Neural cell (in vitro differentiated cells): ENCODE data around the gene WDR93. TPM values are rescaled to one million over a fixed set of nuclear protein-coding genes. Genes with fewer than 3 reads are reported as not detected.

Source experiments
- H2AFZ ChIP-seq: fragments of 200-600, 300-800 bp; sonication (generic), shearing (Covaris generic); 2 replicates; pipeline ENCODE4 v1.6.0; 2014; ENCODE audit warnings: low read depth, mild to moderate bottlenecking, antibody characterized with exemption, low read length, moderate library complexity
- H3F3A ChIP-seq: fragments of 200-600 bp; shearing (Covaris generic); 2 replicates; pipeline ENCODE4 v1.6.1; 2016; ENCODE audit warnings: mild to moderate bottlenecking, moderate library complexity, mixed read lengths, antibody characterized with exemption, low read length; ENCODE audit not compliant: insufficient read depth, poor library complexity, severe bottlenecking
- H3K27ac ChIP-seq: fragments of 200-600, 300-800 bp; sonication (generic), shearing (Covaris generic); 2 replicates; pipeline ENCODE4 v1.5.1; 2014; ENCODE audit warnings: mild to moderate bottlenecking, low read length, moderate library complexity
- H3K27me3 ChIP-seq: fragments of 300-800, 200-600 bp; sonication (generic), shearing (Covaris generic); 2 replicates; pipeline ENCODE4 v1.6.0; 2014; ENCODE audit warnings: mild to moderate bottlenecking, low read depth, low read length, moderate library complexity; ENCODE audit not compliant: insufficient read depth
- H3K36me3 ChIP-seq: fragments of 300-800, 200-600 bp; sonication (generic), shearing (Covaris generic); 2 replicates; pipeline ENCODE4 v1.5.1; 2014; ENCODE audit warnings: mild to moderate bottlenecking, antibody characterized with exemption, low read length, moderate library complexity; ENCODE audit not compliant: insufficient read depth
- H3K4me2 ChIP-seq: fragments of 300-800, 200-600 bp; sonication (generic), shearing (Covaris generic); 2 replicates; pipeline ENCODE4 v1.6.0; 2014; ENCODE audit warnings: mild to moderate bottlenecking, low read length
- H3K4me3 ChIP-seq: fragments of 300-800, 200-600 bp; sonication (generic), shearing (Covaris generic); 2 replicates; pipeline ENCODE4 v1.5.1; 2014; ENCODE audit warnings: mild to moderate bottlenecking, low read length, moderate library complexity
- H3K79me2 ChIP-seq: fragments of 200-600 bp; shearing (Covaris generic); replicated peaks from 2 replicates; pipeline ENCODE4 v1.6.0; 2014; ENCODE audit warnings: mild to moderate bottlenecking, low read length, moderate library complexity; ENCODE audit not compliant: insufficient read depth
- H3K9ac ChIP-seq: fragments of 300-800, 200-600 bp; sonication (generic), shearing (Covaris generic); 2 replicates; pipeline ENCODE4 v1.6.1; 2016; ENCODE audit warnings: mild to moderate bottlenecking, low read length, mixed read lengths
- H3K9me2 ChIP-seq: fragments of 200-600 bp; shearing (Covaris generic); 2 replicates; pipeline ENCODE4 v1.6.1; 2016; ENCODE audit warnings: mild to moderate bottlenecking, low read length, mixed read lengths; ENCODE audit not compliant: insufficient read depth
- H3K9me3 ChIP-seq: fragments of 200-600, 300-800 bp; sonication (generic), shearing (Covaris generic); 2 replicates; pipeline ENCODE4 v1.6.1; 2016; ENCODE audit warnings: mild to moderate bottlenecking, mixed run types, low read length, moderate library complexity, mixed read lengths
- H4K20me1 ChIP-seq: fragments of 200-600 bp; shearing (Covaris generic); 2 replicates; pipeline ENCODE4 v1.6.1; 2016; ENCODE audit warnings: mild to moderate bottlenecking, mixed run types; ENCODE audit not compliant: insufficient read depth
- EP300 ChIP-seq: fragments of 450-650 bp; conservative IDR thresholded peaks from 2 replicates; pipeline ENCODE4 v1.6.1; 2014; ENCODE audit warnings: antibody characterized with exemption, mild to moderate bottlenecking, moderate library complexity; ENCODE audit not compliant: poor library complexity, severe bottlenecking
- EZH2 ChIP-seq: fragments of 200-600, 300-800 bp; shearing (Covaris generic), sonication (generic); IDR thresholded peaks from 2 replicates; pipeline ENCODE4 v1.6.1; 2014; ENCODE audit warnings: antibody characterized with exemption, low read length, borderline replicate concordance, mild to moderate bottlenecking; ENCODE audit not compliant: insufficient read depth, poor library complexity, severe bottlenecking
- MXI1 ChIP-seq: fragments of 450-650 bp; conservative IDR thresholded peaks from 2 replicates; pipeline ENCODE4 v1.6.1; 2014; ENCODE audit warnings: antibody characterized with exemption, mild to moderate bottlenecking; ENCODE audit not compliant: poor library complexity, severe bottlenecking
- POLR2AphosphoS5 ChIP-seq: IDR thresholded peaks from 2 replicates; pipeline ENCODE4 v1.6.1; 2012
- RAD21 ChIP-seq: fragments of 450-650 bp; conservative IDR thresholded peaks from 2 replicates; pipeline ENCODE4 v1.6.1; 2014; ENCODE audit warnings: antibody characterized with exemption, mild to moderate bottlenecking, moderate library complexity
- SMC3 ChIP-seq: fragments of 450-650 bp; conservative IDR thresholded peaks from 2 replicates; pipeline ENCODE4 v1.6.1; 2014; ENCODE audit warnings: antibody characterized with exemption, mild to moderate bottlenecking, moderate library complexity; ENCODE audit not compliant: poor library complexity
- TAF1 ChIP-seq: IDR thresholded peaks from 2 replicates; pipeline ENCODE4 v1.6.1; 2012; ENCODE audit warnings: low read depth
- polyA plus RNA-seq: library from polyadenylated mRNA; depleted of rRNA; stranded (reverse); fragments of >200 nt; gene quantifications from 2 replicates; pipeline ENCODE4 v1.2.3, GENCODE V29; 2014
- TF ChIP-seq, protein P1 (sequence below): fragments of 450-650 bp; IDR thresholded peaks from 2 replicates; pipeline ENCODE4 v1.5.1; 2014; ENCODE audit warnings: antibody characterized with exemption, mild to moderate bottlenecking, moderate library complexity; ENCODE audit not compliant: poor library complexity, severe bottlenecking
- TF ChIP-seq, protein P2 (sequence below): IDR thresholded peaks from 2 replicates; pipeline ENCODE4 v1.6.1; 2012; ENCODE audit warnings: borderline replicate concordance

Gene WDR93
- polyA plus RNA-seq, 1 donor from 2014 or later, result 0.41 TPM

DNA sequence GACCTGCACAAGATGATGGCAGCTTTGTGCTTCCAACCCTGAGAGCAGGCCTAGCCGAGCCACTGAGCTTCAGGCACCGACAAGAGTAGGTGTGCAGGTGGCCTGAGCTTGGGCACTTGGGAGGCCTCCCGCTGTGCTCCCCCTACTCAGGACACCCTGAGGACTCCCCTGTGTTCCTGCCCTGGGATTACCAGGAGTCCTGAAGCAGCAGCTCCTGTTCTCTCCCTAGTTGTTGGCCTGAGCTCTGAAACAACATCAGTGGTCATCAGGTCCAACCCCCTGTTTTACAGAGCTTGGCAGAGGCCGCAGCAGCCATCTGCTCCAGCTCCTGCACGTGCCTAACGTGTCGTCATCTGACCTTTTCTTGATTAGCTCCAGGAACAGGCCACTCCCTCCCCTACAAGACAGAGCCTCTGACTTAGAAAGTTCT is 77.5 kb downstream of the WDR93 start:
- H2AFZ ChIP-seq, result no peak overlapping the region
- TF ChIP-seq TAF1, result no peak
- TF ChIP-seq RAD21, result no peak
- TF ChIP-seq EP300, result no peak
- TF ChIP-seq, protein P1, sequence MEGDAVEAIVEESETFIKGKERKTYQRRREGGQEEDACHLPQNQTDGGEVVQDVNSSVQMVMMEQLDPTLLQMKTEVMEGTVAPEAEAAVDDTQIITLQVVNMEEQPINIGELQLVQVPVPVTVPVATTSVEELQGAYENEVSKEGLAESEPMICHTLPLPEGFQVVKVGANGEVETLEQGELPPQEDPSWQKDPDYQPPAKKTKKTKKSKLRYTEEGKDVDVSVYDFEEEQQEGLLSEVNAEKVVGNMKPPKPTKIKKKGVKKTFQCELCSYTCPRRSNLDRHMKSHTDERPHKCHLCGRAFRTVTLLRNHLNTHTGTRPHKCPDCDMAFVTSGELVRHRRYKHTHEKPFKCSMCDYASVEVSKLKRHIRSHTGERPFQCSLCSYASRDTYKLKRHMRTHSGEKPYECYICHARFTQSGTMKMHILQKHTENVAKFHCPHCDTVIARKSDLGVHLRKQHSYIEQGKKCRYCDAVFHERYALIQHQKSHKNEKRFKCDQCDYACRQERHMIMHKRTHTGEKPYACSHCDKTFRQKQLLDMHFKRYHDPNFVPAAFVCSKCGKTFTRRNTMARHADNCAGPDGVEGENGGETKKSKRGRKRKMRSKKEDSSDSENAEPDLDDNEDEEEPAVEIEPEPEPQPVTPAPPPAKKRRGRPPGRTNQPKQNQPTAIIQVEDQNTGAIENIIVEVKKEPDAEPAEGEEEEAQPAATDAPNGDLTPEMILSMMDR, result no peak
- no peak for TF ChIP-seq EZH2
- TF ChIP-seq POLR2AphosphoS5, result no peak
- TF ChIP-seq SMC3, result no peak
- no peak for TF ChIP-seq MXI1
- TF ChIP-seq, protein P2, sequence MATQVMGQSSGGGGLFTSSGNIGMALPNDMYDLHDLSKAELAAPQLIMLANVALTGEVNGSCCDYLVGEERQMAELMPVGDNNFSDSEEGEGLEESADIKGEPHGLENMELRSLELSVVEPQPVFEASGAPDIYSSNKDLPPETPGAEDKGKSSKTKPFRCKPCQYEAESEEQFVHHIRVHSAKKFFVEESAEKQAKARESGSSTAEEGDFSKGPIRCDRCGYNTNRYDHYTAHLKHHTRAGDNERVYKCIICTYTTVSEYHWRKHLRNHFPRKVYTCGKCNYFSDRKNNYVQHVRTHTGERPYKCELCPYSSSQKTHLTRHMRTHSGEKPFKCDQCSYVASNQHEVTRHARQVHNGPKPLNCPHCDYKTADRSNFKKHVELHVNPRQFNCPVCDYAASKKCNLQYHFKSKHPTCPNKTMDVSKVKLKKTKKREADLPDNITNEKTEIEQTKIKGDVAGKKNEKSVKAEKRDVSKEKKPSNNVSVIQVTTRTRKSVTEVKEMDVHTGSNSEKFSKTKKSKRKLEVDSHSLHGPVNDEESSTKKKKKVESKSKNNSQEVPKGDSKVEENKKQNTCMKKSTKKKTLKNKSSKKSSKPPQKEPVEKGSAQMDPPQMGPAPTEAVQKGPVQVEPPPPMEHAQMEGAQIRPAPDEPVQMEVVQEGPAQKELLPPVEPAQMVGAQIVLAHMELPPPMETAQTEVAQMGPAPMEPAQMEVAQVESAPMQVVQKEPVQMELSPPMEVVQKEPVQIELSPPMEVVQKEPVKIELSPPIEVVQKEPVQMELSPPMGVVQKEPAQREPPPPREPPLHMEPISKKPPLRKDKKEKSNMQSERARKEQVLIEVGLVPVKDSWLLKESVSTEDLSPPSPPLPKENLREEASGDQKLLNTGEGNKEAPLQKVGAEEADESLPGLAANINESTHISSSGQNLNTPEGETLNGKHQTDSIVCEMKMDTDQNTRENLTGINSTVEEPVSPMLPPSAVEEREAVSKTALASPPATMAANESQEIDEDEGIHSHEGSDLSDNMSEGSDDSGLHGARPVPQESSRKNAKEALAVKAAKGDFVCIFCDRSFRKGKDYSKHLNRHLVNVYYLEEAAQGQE, result no peak
- H3K27ac ChIP-seq, result no peak overlapping the region
- H3K4me2 ChIP-seq, result no peak overlapping the region
- H3K4me3 ChIP-seq, result no peak overlapping the region
- H3K79me2 ChIP-seq, result no peaks in the 10 kb centered on the region
- no peaks in the 10 kb centered on the region for H3K9me3 ChIP-seq
- H3F3A ChIP-seq, result no peaks in the 10 kb centered on the region
- H4K20me1 ChIP-seq, result no peaks in the 10 kb centered on the region
- H3K36me3 ChIP-seq, result no peaks in the 10 kb centered on the region
- H3K9me2 ChIP-seq, result no peaks in the 10 kb centered on the region
- H3K9ac ChIP-seq, result no peak overlapping the region
- no peaks in the 10 kb centered on the region for H3K27me3 ChIP-seq

DNA sequence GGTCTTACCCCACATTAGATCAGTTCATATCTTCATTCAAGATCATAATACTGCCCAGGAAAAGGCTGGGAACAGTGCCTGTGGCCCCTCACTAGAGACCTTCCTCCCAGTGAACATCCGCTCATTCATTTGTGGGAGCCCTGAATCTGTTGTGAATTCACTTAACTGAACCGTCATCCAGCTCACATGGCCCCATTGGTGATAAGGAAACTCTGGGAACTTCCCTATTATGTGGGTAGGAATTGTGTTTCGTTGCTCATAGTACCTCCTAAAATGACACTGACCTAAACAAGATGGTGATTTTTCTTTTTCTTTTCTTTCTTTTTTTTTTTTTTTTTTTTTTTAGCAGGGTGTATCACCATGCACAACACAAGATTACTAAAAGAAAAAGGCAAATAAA is 78.8 kb downstream of the WDR93 start:
- Histone ChIP-seq H3K36me3 (no peaks in the 10 kb centered on the region), H4K20me1 (no peaks in the 10 kb centered on the region), H3K9ac (no peak overlapping the region), H2AFZ (no peak overlapping the region), H3K4me2 (no peak overlapping the region), H3K4me3 (no peak overlapping the region), H3K27me3 (no peaks in the 10 kb centered on the region), H3K9me2 (no peaks in the 10 kb centered on the region), H3K27ac (no peak overlapping the region), H3K9me3 (no peaks in the 10 kb centered on the region), H3K79me2 (no peaks in the 10 kb centered on the region), H3F3A (no peaks in the 10 kb centered on the region)
- no peak for TF ChIP-seq MXI1
- no peak for TF ChIP-seq POLR2AphosphoS5
- TF ChIP-seq, protein P2, result no peak
- TF ChIP-seq RAD21, result no peak
- TF ChIP-seq EZH2, result no peak
- TF ChIP-seq, protein P1, result no peak
- no peak for TF ChIP-seq EP300
- no peak for TF ChIP-seq SMC3
- no peak for TF ChIP-seq TAF1
